LoVo (cell line): ENCODE data around the gene MBLAC2.

ENCODE experiments used
- DNase-seq: peaks from one replicate; pipeline ENCODE4 v3.0.0-alpha.2; 2016; ENCODE audit warnings: low spot score

The MBLAC2 gene

GRCh38 chr5:90461288-90461687, 13.3 kb downstream of the MBLAC2 start:
- DNase-seq, result no peak

- no peak for DNase-seq
Measured at GRCh38 chr5:90446961-90447360, 27.6 kb downstream of the MBLAC2 start.

- no peak for DNase-seq
Measured at GRCh38 chr5:90440644-90441043, 33.9 kb downstream of the MBLAC2 start.

- DNase-seq, result peak; percentile 26
Measured at GRCh38 chr5:90438100-90438499, 36.5 kb downstream of the MBLAC2 start.

- DNase-seq, result no peak
Measured at GRCh38 chr5:90437663-90438062, 36.9 kb downstream of the MBLAC2 start.

GRCh38 chr5:90434116-90434714, 40.4 kb downstream of the MBLAC2 start:
- DNase-seq, result peak; percentile 5

GRCh38 chr5:90424245-90424644, 50.3 kb downstream of the MBLAC2 start:
- DNase-seq, result no peak

- DNase-seq, result no peak
Measured at GRCh38 chr5:90421136-90421535, 53.4 kb downstream of the MBLAC2 start.

GRCh38 chr5:90418214-90418613, 56.4 kb downstream of the MBLAC2 start:
- DNase-seq, result no peak

GRCh38 chr5:90410178-90410762, 64.3 kb downstream of the MBLAC2 start:
- DNase-seq, result peak; percentile 15

GRCh38 chr5:90409318-90410177, 65.0 kb downstream of the MBLAC2 start, which contains the start of gene CETN3:
TSS of gene CETN3 (minus strand) at chr5:90409756. CDS start at chr5:90409661, 95 bp downstream.
- DNase-seq, result peak; percentile 97

GRCh38 chr5:90408571-90409317, 65.8 kb downstream of the MBLAC2 start:
- peak; percentile 7 for DNase-seq
